ENCODE measurements around the gene SERPINA6. TPM values are rescaled to one million over a fixed set of nuclear protein-coding genes. Genes with fewer than 3 reads are reported as not detected.

Gene SERPINA6
- total RNA-seq, 1 donor from 2014 or later: not detected

GRCh38 chr14:94321421-94322271, 1.5 kb downstream of the SERPINA6 start:
- Mint-ChIP-seq H3K4me1 (ENCODE audit: low read depth, unreplicated experiment) (peaks cover 7% of the 10 kb centered on the region), H3K36me3 (ENCODE audit: low read depth, unreplicated experiment) (peaks cover 2% of the 10 kb centered on the region), H3K4me3 (ENCODE audit: unreplicated experiment) (no peak overlapping the region), H3K9me3 (ENCODE audit: unreplicated experiment) (peaks cover 2% of the 10 kb centered on the region), H3K27me3 (ENCODE audit: low read depth, unreplicated experiment) (no peaks in the 10 kb centered on the region), H3K27ac (ENCODE audit: unreplicated experiment) (no peak overlapping the region)
- H3K27ac ChIP-seq (ENCODE audit: low read depth, low read length): no peak overlapping the region
- no peak overlapping the region for H3K4me2 ChIP-seq (ENCODE audit: low read length)
- H3K79me2 ChIP-seq (ENCODE audit: insufficient read depth, low read length): no peaks in the 10 kb centered on the region
- FAIRE-seq: no peak
- no peaks in the 10 kb centered on the region for H3K9me3 ChIP-seq (ENCODE audit: insufficient read depth, low read depth, low read length)
- H3K4me3 ChIP-seq (ENCODE audit: insufficient read depth, low read depth, low read length): no peak overlapping the region
- H3K4me1 ChIP-seq (ENCODE audit: insufficient read depth, low read length): peaks cover 9% of the 10 kb centered on the region
- DNase-seq (ENCODE audit: low read depth): no peak
- no peak overlapping the region for H3K9ac ChIP-seq (ENCODE audit: low read length)
- H2AFZ ChIP-seq (ENCODE audit: low read depth, low read length): no peak overlapping the region
- no peaks in the 10 kb centered on the region for H4K20me1 ChIP-seq (ENCODE audit: insufficient read depth, low read length)
- no peaks in the 10 kb centered on the region for H3K27me3 ChIP-seq (ENCODE audit: insufficient read depth, low read length)
- TF ChIP-seq, protein P1, sequence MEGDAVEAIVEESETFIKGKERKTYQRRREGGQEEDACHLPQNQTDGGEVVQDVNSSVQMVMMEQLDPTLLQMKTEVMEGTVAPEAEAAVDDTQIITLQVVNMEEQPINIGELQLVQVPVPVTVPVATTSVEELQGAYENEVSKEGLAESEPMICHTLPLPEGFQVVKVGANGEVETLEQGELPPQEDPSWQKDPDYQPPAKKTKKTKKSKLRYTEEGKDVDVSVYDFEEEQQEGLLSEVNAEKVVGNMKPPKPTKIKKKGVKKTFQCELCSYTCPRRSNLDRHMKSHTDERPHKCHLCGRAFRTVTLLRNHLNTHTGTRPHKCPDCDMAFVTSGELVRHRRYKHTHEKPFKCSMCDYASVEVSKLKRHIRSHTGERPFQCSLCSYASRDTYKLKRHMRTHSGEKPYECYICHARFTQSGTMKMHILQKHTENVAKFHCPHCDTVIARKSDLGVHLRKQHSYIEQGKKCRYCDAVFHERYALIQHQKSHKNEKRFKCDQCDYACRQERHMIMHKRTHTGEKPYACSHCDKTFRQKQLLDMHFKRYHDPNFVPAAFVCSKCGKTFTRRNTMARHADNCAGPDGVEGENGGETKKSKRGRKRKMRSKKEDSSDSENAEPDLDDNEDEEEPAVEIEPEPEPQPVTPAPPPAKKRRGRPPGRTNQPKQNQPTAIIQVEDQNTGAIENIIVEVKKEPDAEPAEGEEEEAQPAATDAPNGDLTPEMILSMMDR (IDR thresholded peaks at IDR 0.05; ENCODE audit: insufficient read depth, low read depth, low read length): no peak
- no peak for TF ChIP-seq EZH2 (IDR thresholded peaks at IDR 0.05; ENCODE audit: insufficient read depth, low read length)
- H3K36me3 ChIP-seq (ENCODE audit: insufficient read depth, low read length): no peaks in the 10 kb centered on the region

DNA sequence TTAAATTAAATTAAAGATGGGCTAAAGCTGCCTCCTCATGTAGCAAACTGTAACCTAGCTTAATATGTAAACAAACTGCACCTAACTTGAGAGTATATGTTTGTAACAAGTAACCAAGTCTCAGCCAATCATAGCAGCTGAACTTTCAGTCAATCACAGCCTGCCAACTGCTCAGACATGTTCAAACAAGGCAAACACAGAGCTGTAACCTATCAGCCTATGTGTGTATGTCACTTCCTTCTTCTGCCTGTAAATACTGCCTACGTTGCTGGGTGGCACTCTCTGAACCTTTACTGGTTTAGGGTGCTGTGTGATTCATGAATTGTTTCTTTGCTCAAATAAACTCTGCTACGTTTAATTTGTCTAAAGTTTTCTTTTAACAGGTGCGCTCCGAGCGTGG, 2.9 kb downstream of the SERPINA6 start:
- Mint-ChIP-seq H3K27me3 (ENCODE audit: low read depth, unreplicated experiment) (no peaks in the 10 kb centered on the region), H3K9me3 (ENCODE audit: unreplicated experiment) (peaks cover 2% of the 10 kb centered on the region), H3K27ac (ENCODE audit: unreplicated experiment) (no peak overlapping the region), H3K36me3 (ENCODE audit: low read depth, unreplicated experiment) (peaks cover 2% of the 10 kb centered on the region), H3K4me1 (ENCODE audit: low read depth, unreplicated experiment) (peaks cover 7% of the 10 kb centered on the region), H3K4me3 (ENCODE audit: unreplicated experiment) (no peak overlapping the region)
- FAIRE-seq (no peak), DNase-seq (ENCODE audit: low read depth) (no peak)
- Histone ChIP-seq H3K9me3 (ENCODE audit: insufficient read depth, low read depth, low read length) (no peaks in the 10 kb centered on the region), H3K9ac (ENCODE audit: low read length) (no peak overlapping the region), H3K27me3 (ENCODE audit: insufficient read depth, low read length) (no peaks in the 10 kb centered on the region), H3K27ac (ENCODE audit: low read depth, low read length) (no peak overlapping the region), H3K4me2 (ENCODE audit: low read length) (no peak overlapping the region), H2AFZ (ENCODE audit: low read depth, low read length) (no peak overlapping the region), H3K4me1 (ENCODE audit: insufficient read depth, low read length) (peaks cover 9% of the 10 kb centered on the region), H3K36me3 (ENCODE audit: insufficient read depth, low read length) (no peaks in the 10 kb centered on the region), H4K20me1 (ENCODE audit: insufficient read depth, low read length) (no peaks in the 10 kb centered on the region), H3K79me2 (ENCODE audit: insufficient read depth, low read length) (no peaks in the 10 kb centered on the region), H3K4me3 (ENCODE audit: insufficient read depth, low read depth, low read length) (no peak overlapping the region)
- no peak for TF ChIP-seq EZH2 (IDR thresholded peaks at IDR 0.05; ENCODE audit: insufficient read depth, low read length)
- TF ChIP-seq, protein P1 (IDR thresholded peaks at IDR 0.05; ENCODE audit: insufficient read depth, low read depth, low read length): no peak

- Histone ChIP-seq H3K9ac (ENCODE audit: low read length) (no peak overlapping the region), H3K4me3 (ENCODE audit: insufficient read depth, low read depth, low read length) (no peak overlapping the region), H4K20me1 (ENCODE audit: insufficient read depth, low read length) (no peaks in the 10 kb centered on the region), H3K36me3 (ENCODE audit: insufficient read depth, low read length) (no peaks in the 10 kb centered on the region), H3K27ac (ENCODE audit: low read depth, low read length) (no peak overlapping the region), H3K4me1 (ENCODE audit: insufficient read depth, low read length) (no peaks in the 10 kb centered on the region), H2AFZ (ENCODE audit: low read depth, low read length) (no peak overlapping the region), H3K27me3 (ENCODE audit: insufficient read depth, low read length) (no peaks in the 10 kb centered on the region), H3K9me3 (ENCODE audit: insufficient read depth, low read depth, low read length) (no peaks in the 10 kb centered on the region), H3K79me2 (ENCODE audit: insufficient read depth, low read length) (no peaks in the 10 kb centered on the region), H3K4me2 (ENCODE audit: low read length) (no peak overlapping the region)
- no peak for TF ChIP-seq EZH2 (IDR thresholded peaks at IDR 0.05; ENCODE audit: insufficient read depth, low read length)
- TF ChIP-seq, protein P1 (IDR thresholded peaks at IDR 0.05; ENCODE audit: insufficient read depth, low read depth, low read length): no peak
- no peaks in the 10 kb centered on the region for H3K4me1 Mint-ChIP-seq (ENCODE audit: low read depth, unreplicated experiment)
- no peak overlapping the region for H3K27ac Mint-ChIP-seq (ENCODE audit: unreplicated experiment)
- H3K36me3 Mint-ChIP-seq (ENCODE audit: low read depth, unreplicated experiment): peaks cover 2% of the 10 kb centered on the region
- DNase-seq (ENCODE audit: low read depth): no peak
- H3K4me3 Mint-ChIP-seq (ENCODE audit: unreplicated experiment): no peak overlapping the region
- peaks cover 5% of the 10 kb centered on the region for H3K27me3 Mint-ChIP-seq (ENCODE audit: low read depth, unreplicated experiment)
- no peak for FAIRE-seq
- H3K9me3 Mint-ChIP-seq (ENCODE audit: unreplicated experiment): peaks cover 2% of the 10 kb centered on the region
Observed at GRCh38 chr14:94317259-94317658, 5.9 kb downstream of the SERPINA6 start.

All from astrocyte (in vitro differentiated cells and primary cell).